ENCODE data around the gene GMPR.
"Not testable (repeated sequence)": the region's sequence is repeated elsewhere in the genome, so short reads cannot be mapped to it uniquely, and the experiment has no call there.

Gene GMPR

GRCh38 chr6:16248271-16248853, 10.0 kb downstream of the GMPR start:
- no peak for DNase-seq (ENCODE audit: low read depth in 2 of 2)

GRCh38 chr6:16249971-16250370, 11.6 kb downstream of the GMPR start:
- no peak for DNase-seq (ENCODE audit: low read depth in 2 of 2)

GRCh38 chr6:16251706-16252105, 13.3 kb downstream of the GMPR start:
- DNase-seq (ENCODE audit: low read depth in 2 of 2): no peak

DNA sequence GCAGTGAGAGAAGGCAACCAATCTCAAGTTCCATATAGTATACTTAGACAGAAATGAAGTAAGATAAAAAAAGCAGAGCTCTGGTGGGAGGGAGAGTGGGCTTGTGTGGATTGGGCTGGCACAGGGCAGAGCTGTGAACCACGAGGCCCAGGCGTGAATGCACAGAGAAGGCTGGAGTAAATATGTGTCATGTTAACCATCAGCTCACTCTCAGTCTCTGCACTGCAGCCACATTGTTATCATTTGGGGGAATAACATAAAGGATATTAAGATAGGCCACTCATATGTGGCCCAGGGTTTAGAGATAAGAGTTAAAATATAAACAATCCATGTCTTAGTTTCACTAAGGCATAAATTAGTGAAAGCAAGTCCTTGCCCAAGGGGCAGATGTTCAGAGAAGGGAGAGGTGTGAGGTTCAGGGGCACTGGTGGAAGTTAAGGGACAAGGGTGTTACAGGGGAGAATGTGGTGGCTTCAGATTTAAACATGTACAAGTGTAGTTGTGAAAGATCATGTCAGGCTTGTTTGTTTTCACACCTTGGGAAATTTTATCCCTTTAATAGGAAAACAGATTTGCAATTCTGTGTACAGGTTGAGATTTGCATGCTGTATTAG, 14.4 kb downstream of the GMPR start:
- no peak for DNase-seq (ENCODE audit: low read depth in 2 of 2)

DNA sequence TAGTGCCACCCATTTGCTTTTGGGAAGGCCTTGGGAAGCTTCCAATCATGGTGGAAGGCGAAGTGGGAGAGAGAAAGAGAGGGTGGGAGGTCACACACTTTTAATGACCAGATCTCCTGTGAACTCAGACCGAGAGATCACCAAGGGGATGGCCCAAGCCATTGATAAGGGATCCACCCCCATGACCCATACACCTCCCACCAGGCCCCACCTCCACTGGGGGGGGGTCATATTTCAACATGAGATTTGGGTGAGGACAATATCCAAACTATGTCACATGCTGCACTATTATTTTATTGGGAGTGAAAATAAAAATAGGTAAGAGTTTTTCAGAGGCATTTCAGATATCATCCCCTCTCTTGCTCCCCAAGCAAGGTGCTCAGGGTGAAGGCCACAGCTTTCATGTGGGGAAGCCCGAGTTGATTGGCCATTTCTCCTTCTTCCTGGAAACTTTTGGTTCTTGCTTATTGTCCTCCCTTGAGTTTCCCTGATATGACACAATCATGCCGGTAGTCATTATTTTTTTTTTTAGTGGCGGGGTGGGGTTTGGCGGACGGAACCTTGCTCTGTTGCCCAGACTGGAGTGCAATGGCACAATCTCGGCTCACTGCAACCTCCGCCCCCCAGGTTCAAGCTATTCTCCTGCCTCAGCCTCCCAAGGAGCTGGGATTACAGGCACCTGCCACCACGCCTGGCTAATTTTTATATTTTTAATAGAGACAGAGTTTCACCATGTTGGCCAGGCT, 15.2 kb downstream of the GMPR start:
- no peak for DNase-seq (ENCODE audit: low read depth in 2 of 2)

GRCh38 chr6:16254535-16254934, 16.1 kb downstream of the GMPR start:
- no peak for DNase-seq (ENCODE audit: low read depth in 2 of 2)

- DNase-seq (ENCODE audit: low read depth in 2 of 2): no peak
Observed at GRCh38 chr6:16256781-16257180, 18.4 kb downstream of the GMPR start.

DNA sequence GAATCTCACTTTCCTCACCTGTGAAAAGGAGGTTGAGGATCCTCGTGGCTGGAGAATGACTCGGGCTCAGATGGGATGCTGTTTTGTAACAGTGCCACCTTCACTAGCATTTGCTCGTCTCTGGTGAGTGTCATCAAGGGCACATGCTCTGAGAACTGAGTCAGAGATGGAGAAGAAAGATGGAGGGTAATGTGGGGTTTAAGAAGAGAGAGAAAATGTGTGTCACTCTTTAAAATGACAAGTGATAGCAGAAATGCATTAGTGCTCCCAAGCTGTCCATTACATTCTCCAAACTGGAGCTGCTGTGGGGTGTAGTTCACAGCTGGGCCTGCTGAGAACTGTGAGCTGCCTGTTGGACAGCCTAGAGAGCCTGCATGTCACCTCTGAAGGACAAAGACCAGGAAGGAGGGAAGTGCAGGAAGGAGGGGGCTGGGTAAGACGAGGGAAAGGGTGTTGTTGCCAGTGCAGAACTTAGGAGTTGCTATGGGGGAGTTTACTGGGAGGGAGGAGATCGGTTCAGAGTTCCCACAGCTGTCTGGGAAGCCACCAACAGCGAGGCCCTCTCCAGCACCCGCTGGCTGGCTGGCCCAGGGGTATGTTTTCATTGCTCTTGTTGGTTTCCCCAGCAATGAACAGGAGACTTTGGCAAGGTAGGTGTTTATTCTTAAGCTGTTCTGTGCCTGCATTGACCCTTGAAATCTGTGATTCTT, 19.8 kb downstream of the GMPR start:
- no peak for DNase-seq (ENCODE audit: low read depth in 2 of 2)

DNA sequence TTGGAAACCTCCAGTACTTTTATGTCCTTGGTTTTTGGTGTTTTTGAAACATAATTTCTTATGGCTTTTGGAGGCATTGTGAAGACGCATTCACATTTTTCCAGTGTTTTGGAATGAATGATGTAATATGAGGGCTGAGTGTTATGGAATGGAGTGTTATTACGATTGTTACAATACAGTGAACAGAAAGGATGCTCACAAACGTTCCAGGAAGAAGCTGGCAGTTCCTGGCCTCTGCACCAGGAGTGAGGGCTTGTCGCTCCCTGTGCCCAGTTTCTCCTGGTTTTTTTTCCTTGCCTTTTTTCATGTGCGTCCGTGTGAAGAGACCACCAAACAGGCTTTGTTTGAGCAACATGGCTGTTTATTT, 20.3 kb downstream of the GMPR start:
- DNase-seq (ENCODE audit: low read depth in 2 of 2): no peak

- DNase-seq (ENCODE audit: low read depth in 2 of 2): not testable (repeated sequence)
Observed at GRCh38 chr6:16259604-16260003, 21.2 kb downstream of the GMPR start.

GRCh38 chr6:16260602-16261001, 22.2 kb downstream of the GMPR start:
- not testable (repeated sequence) for DNase-seq (ENCODE audit: low read depth in 2 of 2)

DNA sequence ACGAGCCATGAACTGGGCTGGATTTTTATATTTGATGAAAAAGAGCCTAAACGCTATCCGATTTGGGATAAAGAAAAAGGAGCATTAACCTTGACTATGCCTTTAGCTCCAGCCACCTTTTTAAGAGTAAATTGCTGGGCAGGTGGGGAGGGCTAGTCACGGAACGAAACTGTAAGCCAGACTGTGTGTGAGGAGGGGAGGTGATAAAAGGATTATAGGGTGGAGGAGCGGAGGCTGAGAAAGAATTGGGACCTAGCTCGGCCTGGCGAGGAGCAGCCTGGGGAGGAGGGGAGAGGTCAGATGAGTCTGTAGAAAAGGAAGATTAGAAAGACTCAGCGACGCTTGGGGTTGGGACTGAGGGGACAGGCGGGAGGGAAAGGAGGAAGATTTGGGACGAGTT, 24.4 kb downstream of the GMPR start:
- not testable (repeated sequence) for DNase-seq (ENCODE audit: low read depth in 2 of 2)

- DNase-seq (ENCODE audit: low read depth in 2 of 2): not testable (repeated sequence)
Observed at GRCh38 chr6:16263464-16264099, 25.2 kb downstream of the GMPR start.

DNA sequence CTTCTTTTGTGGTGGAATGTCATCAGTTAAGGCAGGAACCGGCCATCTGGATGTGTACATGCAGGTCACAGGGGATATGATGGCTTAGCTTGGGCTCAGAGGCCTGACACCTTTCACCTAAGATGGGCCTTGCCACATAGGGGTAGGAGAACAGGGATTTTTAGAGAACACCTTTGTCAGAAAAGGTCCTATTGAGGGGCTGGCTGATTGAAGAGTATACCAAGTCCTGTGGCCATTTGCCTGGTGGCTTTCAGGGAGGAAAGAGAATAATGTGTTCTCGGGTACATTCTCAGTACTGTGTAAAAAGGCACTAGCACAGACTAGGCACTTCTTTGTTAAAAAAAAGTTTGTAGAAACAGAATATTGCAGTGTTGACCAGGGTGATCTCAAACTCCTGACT, 26.4 kb downstream of the GMPR start:
- DNase-seq (ENCODE audit: low read depth in 2 of 2): no peak

GRCh38 chr6:16265351-16266341, 27.3 kb downstream of the GMPR start:
- no peak for DNase-seq (ENCODE audit: low read depth in 2 of 2)

DNA sequence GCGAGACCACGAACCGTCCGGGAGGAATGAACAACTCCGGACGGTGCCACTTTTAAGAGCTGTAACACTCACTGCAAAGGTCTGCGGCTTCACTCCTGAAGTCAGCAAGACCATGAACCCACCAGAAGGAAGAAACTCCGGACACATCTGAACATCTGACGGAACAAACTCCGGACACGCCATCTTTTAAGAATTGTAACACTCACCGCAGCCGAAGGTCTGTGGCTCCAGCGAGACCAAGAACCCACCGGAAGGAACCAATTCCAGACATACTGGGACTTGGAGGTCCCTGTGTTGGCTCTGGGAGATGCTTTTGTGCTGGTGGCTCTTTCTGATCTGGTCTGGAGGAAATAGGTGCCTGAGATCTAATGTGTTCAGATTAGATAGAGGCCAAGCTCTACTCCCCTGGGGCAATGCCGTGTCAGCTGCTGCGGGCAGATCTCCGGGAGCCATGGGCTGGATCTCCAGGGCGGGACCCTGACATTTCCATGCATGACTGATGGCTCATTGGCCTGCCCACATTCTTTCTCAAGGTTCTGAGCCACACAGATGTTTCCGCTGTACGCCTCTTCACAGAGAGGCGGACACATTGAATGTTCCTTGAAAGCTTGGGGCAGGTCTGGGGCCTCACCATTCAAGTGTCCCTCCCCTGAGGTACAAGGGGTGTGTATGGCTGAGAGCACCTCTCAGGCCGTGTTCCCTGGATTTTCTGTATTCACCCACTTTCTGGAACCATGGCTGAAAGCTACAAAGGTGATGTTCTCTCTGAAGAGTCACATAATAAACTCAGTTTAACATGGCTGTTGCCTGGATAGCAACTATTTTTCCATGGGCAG, 29.3 kb downstream of the GMPR start:
- no peak for DNase-seq (ENCODE audit: low read depth in 2 of 2)

DNA sequence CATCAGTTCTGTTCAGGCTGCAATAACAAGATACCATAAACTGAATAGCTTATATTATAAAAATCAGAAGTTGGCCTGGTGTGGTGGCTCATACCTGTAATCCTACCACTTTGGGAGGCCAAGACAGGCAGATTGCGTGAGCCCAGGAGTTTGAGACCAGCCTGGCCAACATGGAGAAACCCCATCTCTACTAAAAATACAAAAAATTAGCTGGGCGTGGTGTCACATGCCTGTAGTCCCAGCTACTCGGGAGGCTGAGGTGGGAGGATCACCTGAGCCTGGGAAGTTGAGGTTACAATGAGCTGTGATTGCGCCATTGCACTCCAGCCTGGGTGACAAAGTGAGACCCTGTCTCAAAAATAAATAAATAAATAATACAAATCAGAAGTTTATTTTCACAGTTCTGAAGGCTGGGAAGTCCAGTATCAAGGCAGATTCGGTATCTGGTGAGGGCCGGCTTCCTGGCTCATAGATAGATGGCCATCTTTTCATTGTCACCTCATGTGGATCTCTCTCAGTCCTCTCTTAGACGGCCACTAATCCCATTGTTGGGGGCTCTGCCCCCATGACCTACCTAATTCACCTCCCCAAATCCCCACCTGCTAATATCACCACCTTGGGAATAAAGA, 31.2 kb downstream of the GMPR start:
- not testable (repeated sequence) for DNase-seq (ENCODE audit: low read depth in 2 of 2)

DNA sequence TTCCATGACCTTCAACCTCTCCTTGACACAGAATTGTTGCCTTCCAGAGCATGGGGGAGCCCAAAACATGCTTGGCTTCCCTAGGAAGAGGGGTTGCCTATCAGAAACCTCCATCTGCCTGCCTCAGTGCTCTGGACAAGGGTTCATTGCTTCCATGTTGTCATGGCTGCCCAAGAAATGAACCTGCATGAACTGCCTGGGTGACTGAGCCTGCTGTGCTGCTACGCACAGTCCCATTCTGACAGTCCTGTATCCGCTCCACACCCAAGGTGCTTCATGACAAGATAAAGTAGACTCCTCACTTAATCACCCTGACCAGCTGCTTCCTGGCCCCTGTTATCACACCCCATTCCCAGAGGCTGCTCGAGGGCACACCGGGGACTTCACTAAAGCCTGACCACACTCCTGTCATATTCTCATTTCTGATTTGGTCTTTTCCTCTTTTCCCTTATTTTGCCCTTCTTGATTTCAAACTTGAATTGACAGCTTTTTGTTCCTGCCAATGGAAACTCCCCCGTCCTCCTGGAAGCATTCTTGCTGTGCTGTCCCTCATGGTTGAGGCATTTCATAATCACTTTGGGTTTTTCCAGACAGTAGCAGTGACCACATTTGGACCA, 31.9 kb downstream of the GMPR start:
- no peak for DNase-seq (ENCODE audit: low read depth in 2 of 2)

DNA sequence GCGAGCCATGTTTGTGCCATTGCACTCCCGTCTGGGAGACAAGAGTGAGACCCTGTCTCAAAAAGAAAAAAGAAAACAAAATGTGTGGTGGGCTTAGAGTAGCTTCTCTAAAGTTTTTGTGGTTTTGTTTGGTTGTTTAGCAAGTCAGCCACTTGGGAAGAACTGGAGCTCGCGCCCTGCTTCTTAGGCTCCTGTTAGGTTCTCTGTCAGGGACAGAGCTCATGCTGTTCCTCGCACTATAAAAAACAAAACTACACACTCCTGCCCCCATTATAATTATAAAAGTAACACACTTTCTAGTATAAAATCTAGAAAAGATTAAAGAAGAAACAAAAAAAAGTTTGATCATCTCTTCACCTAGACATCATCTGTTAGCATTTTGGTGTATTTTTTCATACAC, 33.0 kb downstream of the GMPR start:
- no peak for DNase-seq (ENCODE audit: low read depth in 2 of 2)
